KMS-11 (cell line): ENCODE results near the gene SAMD4B.
"Not testable (repeated sequence)": the region's sequence is repeated elsewhere in the genome, so short reads cannot be mapped to it uniquely, and the experiment has no call there.

Experiments
- H2AFZ ChIP-seq: fragments of 200-600 bp; sonication (generic); 2 replicates; pipeline ENCODE4 v1.6.1; 2016; ENCODE audit warnings: antibody characterized with exemption, mixed run types, low read depth
- H3K27ac ChIP-seq: fragments of 200-600 bp; sonication (generic); 2 replicates; pipeline ENCODE4 v1.6.1; 2016; ENCODE audit warnings: mild to moderate bottlenecking, mixed run types
- H3K27me3 ChIP-seq: fragments of 200-600 bp; sonication (generic); 2 replicates; pipeline ENCODE4 v1.6.1; 2017; ENCODE audit warnings: mild to moderate bottlenecking, low read depth, mixed run types, moderate library complexity; ENCODE audit not compliant: insufficient read depth
- H3K36me3 ChIP-seq: fragments of 200-600 bp; sonication (generic); 2 replicates; pipeline ENCODE4 v1.6.1; 2017; ENCODE audit warnings: mild to moderate bottlenecking, mixed run types; ENCODE audit not compliant: insufficient read depth
- H3K4me1 ChIP-seq: fragments of 200-600 bp; sonication (generic); 2 replicates; pipeline ENCODE4 v1.6.1; 2016; ENCODE audit warnings: mild to moderate bottlenecking, low read depth, mixed run types; ENCODE audit not compliant: poor library complexity, severe bottlenecking
- H3K4me2 ChIP-seq: fragments of 200-600 bp; sonication (generic); 2 replicates; pipeline ENCODE4 v1.7.0; 2016; ENCODE audit warnings: mild to moderate bottlenecking, mixed run types
- H3K4me3 ChIP-seq: fragments of 200-600 bp; sonication (generic); IDR thresholded peaks from 2 replicates; pipeline ENCODE4 v1.6.1; 2017; ENCODE audit warnings: low read depth, low read length, mixed read lengths; ENCODE audit not compliant: insufficient read depth
- H3K79me2 ChIP-seq: fragments of 200-600 bp; sonication (generic); 2 replicates; pipeline ENCODE4 v1.6.1; 2016; ENCODE audit warnings: low read depth, mixed run types; ENCODE audit not compliant: insufficient read depth
- H3K9ac ChIP-seq: fragments of 200-600 bp; sonication (generic); 2 replicates; pipeline ENCODE4 v1.6.1; 2016; ENCODE audit warnings: mild to moderate bottlenecking, mixed run types
- H4K20me1 ChIP-seq: fragments of 200-600 bp; sonication (generic); 2 replicates; pipeline ENCODE4 v1.6.1; 2016; ENCODE audit warnings: mild to moderate bottlenecking, mixed run types; ENCODE audit not compliant: insufficient read depth
- TF ChIP-seq, protein P1 (sequence below): fragments of 200-600 bp; sonication (generic); conservative IDR thresholded peaks from 2 replicates; pipeline ENCODE4 v1.6.1; 2017; ENCODE audit warnings: low read depth, mild to moderate bottlenecking, antibody characterized with exemption, low read length, moderate library complexity, mixed read lengths

SAMD4B gene

DNA sequence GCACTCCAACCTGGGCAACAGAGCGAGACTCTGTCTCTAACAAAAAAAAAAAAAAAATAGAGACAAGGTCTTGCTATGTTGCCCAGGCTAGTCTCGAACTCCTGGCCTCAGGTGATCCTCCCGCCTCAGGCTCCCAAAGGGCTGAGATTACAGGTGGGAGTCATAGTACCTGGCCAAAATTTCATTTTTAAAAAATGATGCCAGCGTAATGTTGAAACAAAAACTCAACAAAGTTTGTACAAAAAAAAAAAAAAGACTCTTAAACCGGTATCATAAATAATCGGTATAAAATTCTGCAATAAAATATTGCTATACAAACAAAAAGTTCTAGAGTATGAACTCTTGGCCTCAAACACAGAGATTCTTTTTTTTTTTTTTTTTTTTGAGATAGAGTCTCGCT, 9.9 kb upstream of the SAMD4B start:
- TF ChIP-seq, protein P1, sequence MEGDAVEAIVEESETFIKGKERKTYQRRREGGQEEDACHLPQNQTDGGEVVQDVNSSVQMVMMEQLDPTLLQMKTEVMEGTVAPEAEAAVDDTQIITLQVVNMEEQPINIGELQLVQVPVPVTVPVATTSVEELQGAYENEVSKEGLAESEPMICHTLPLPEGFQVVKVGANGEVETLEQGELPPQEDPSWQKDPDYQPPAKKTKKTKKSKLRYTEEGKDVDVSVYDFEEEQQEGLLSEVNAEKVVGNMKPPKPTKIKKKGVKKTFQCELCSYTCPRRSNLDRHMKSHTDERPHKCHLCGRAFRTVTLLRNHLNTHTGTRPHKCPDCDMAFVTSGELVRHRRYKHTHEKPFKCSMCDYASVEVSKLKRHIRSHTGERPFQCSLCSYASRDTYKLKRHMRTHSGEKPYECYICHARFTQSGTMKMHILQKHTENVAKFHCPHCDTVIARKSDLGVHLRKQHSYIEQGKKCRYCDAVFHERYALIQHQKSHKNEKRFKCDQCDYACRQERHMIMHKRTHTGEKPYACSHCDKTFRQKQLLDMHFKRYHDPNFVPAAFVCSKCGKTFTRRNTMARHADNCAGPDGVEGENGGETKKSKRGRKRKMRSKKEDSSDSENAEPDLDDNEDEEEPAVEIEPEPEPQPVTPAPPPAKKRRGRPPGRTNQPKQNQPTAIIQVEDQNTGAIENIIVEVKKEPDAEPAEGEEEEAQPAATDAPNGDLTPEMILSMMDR, result no peak
- Histone ChIP-seq H3K27me3 (no peaks in the 10 kb centered on the region), H3K9ac (no peak overlapping the region), H3K4me2 (no peak overlapping the region), H4K20me1 (no peaks in the 10 kb centered on the region), H3K27ac (no peak overlapping the region), H3K36me3 (no peaks in the 10 kb centered on the region), H2AFZ (no peak overlapping the region), H3K4me3 (no peak overlapping the region), H3K4me1 (peaks cover 27% of the 10 kb centered on the region), H3K79me2 (peaks cover 19% of the 10 kb centered on the region; the same call in 1 of the 2 replicates)

DNA sequence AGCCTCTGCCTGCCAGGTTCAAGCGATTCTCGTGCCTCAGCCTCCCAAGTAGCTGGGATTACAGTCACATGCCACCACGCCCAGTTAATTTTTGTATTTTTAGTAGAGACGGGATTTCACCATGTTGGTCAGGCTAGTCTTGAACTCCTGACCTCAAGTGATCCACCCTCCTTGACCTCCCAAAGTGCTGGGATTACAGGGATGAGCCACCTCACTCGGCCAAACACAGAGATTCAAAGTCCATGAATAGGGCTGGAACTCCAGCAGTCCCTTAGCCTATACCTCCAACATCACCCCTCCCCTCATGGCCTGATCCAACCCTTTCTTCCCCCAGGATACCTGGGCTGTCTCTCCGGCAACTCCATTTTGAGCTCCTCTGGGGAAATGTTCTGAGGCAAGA, 9.5 kb upstream of the SAMD4B start:
- H3K36me3 ChIP-seq, H2AFZ ChIP-seq, H3K9ac ChIP-seq, H3K27me3 ChIP-seq, H3K27ac ChIP-seq, H3K4me2 ChIP-seq, H4K20me1 ChIP-seq, H3K4me3 ChIP-seq: not testable (repeated sequence)
- Histone ChIP-seq H3K79me2 (peaks cover 19% of the 10 kb centered on the region; the same call in 1 of the 2 replicates), H3K4me1 (peaks cover 27% of the 10 kb centered on the region)

DNA sequence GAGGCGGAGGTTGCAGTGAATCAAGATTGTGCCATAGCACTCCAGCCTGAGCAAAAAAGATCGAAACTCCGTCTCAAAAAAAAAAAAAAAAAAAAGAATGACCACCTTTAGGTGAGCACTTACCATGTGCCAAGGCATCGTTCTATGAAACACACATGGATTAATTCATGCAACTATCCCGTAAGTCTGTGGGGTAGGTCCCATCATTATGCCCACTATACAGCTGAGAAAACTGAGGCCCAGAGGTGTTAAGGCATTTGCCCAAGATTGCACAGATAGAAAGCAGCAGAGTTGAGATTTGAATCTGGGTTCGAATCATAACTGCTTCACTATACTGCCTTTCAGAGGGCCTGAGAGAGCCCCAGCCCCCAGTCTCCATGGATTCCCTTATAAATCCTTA, 8.7 kb upstream of the SAMD4B start:
- Histone ChIP-seq H3K27me3 (no peaks in the 10 kb centered on the region), H3K4me3 (no peak overlapping the region), H3K27ac (no peak overlapping the region), H3K4me1 (peaks cover 23% of the 10 kb centered on the region), H3K79me2 (peaks cover 19% of the 10 kb centered on the region; the same call in 1 of the 2 replicates), H4K20me1 (no peaks in the 10 kb centered on the region), H3K4me2 (no peak overlapping the region), H3K9ac (no peak overlapping the region), H2AFZ (no peak overlapping the region), H3K36me3 (no peaks in the 10 kb centered on the region)
- TF ChIP-seq, protein P1, result no peak

DNA sequence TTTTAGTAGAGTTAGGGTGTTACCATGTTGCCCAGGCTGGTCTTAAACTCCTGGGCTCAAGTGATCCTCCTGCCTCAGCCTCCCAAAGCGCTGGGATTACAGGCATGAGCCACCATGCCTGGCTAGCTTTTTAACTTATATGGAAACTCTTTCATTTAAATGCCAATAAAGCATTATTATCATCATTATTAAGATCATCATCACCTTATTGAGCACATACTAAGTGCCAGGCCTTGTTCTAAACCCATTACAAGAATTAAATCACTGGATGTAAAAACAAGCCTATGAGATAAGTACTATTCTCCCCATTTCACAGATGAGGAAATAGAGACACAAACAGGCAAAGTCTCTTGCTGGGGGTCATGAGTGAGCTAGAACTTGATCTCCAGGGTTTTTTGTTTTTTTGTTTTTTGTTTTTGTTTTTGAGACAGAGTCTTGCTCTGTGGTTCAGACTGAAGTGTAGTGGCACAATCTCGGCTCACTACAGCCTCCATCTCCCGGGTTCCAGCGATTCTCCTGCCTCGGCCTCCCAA, 7.7 kb upstream of the SAMD4B start:
- Histone ChIP-seq H2AFZ (no peak overlapping the region), H3K4me1 (peaks cover 22% of the 10 kb centered on the region), H3K4me3 (no peak overlapping the region), H3K79me2 (peaks cover 19% of the 10 kb centered on the region; the same call in 1 of the 2 replicates), H4K20me1 (no peaks in the 10 kb centered on the region), H3K27ac (no peak overlapping the region), H3K9ac (peak overlapping the region; percentile 61; the same call in 1 of the 2 replicates), H3K36me3 (no peaks in the 10 kb centered on the region), H3K27me3 (no peaks in the 10 kb centered on the region), H3K4me2 (peak overlapping the region; percentile 69)
- TF ChIP-seq, protein P1, result no peak

DNA sequence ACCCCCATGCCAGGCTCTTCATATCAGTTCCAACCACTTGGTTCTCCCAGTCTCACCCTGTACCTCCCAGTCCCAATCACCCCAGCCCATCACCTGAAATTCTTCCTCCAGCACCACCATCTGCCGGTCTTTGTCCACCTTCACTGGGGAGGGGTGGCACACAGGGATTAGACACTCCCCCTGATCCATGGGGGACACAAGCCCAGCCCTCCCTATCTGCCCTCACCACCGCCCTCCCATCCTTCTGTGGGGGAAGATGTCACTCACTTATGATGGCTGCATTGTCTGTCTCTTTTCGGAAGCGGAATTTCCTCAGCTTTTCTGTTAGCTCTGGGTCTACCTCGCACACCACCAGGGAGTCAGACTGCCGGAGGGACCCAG, 7.1 kb upstream of the SAMD4B start:
- H3K4me2 ChIP-seq, result peak overlapping the region; percentile 69
- H3K27ac ChIP-seq, result peak overlapping the region; percentile 53
- H3K79me2 ChIP-seq, result peaks cover 19% of the 10 kb centered on the region; the same call in 1 of the 2 replicates
- H3K4me3 ChIP-seq, result no peak overlapping the region
- H3K36me3 ChIP-seq, result no peaks in the 10 kb centered on the region
- peak overlapping the region; percentile 61; the same call in 1 of the 2 replicates for H3K9ac ChIP-seq
- TF ChIP-seq, protein P1, result no peak
- H3K4me1 ChIP-seq, result peaks cover 27% of the 10 kb centered on the region
- H4K20me1 ChIP-seq, result no peaks in the 10 kb centered on the region
- H3K27me3 ChIP-seq, result no peaks in the 10 kb centered on the region
- H2AFZ ChIP-seq, result peak overlapping the region; percentile 58; the same call in 1 of the 2 replicates
